IPS-15b (cell line): ENCODE results near the gene COBL.

Experiments used
- H3K27me3 ChIP-seq: one replicate; pipeline ENCODE4 v1.6.1; 2013; ENCODE audit warnings: low read length; ENCODE audit not compliant: control insufficient read depth, insufficient read depth
- H3K36me3 ChIP-seq: one replicate; pipeline ENCODE4 v1.6.1; 2013; ENCODE audit warnings: low read length; ENCODE audit not compliant: control insufficient read depth, insufficient read depth
- H3K4me1 ChIP-seq: one replicate; pipeline ENCODE4 v1.6.1; 2013; ENCODE audit warnings: mild to moderate bottlenecking, low read length; ENCODE audit not compliant: control insufficient read depth, insufficient read depth
- H3K4me3 ChIP-seq: one replicate; pipeline ENCODE4 v1.5.1; 2013; ENCODE audit warnings: low read depth, low read length
- H3K9ac ChIP-seq: one replicate; pipeline ENCODE4 v1.6.1; 2013; ENCODE audit warnings: low read depth, mild to moderate bottlenecking, low read length
- H3K9me3 ChIP-seq: one replicate; pipeline ENCODE4 v1.6.1; 2013; ENCODE audit warnings: mild to moderate bottlenecking, low read length; ENCODE audit not compliant: control insufficient read depth, insufficient read depth

Gene COBL

GRCh38 chr7:51312951-51313737, 3.5 kb downstream of the COBL start:
- Histone ChIP-seq H3K27me3 (peaks cover 3% of the 10 kb centered on the region), H3K4me3 (no peak overlapping the region), H3K36me3 (no peaks in the 10 kb centered on the region), H3K9ac (no peak overlapping the region), H3K4me1 (peaks cover 21% of the 10 kb centered on the region), H3K9me3 (no peaks in the 10 kb centered on the region)

DNA sequence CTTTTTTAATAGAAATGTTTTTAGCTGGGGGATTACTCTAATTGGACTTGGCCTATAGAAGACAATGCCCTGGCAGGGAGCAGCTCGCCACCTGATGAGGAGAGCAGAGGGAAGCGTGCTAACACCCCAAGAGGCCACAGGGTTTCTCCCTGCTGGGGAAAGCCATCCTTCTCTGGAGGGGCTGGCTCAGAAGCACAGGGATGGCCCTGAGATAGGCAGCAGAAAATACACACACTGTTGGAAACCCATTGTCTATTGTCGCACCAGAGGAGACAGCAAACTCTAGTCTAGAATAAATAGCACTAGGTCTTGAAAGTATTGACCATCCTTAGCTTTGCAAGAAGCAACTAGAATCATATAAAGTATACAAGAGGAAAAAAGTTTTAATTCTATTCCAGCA, 5.4 kb downstream of the COBL start:
- Histone ChIP-seq H3K9ac (no peak overlapping the region), H3K9me3 (no peaks in the 10 kb centered on the region), H3K36me3 (no peaks in the 10 kb centered on the region), H3K4me1 (peaks cover 26% of the 10 kb centered on the region), H3K27me3 (no peaks in the 10 kb centered on the region), H3K4me3 (no peak overlapping the region)

GRCh38 chr7:51310131-51310583, 6.5 kb downstream of the COBL start:
- no peak overlapping the region for H3K9ac ChIP-seq
- no peaks in the 10 kb centered on the region for H3K36me3 ChIP-seq

GRCh38 chr7:51309361-51310130, 7.1 kb downstream of the COBL start:
- Histone ChIP-seq H3K9me3 (no peaks in the 10 kb centered on the region), H3K27me3 (no peaks in the 10 kb centered on the region), H3K4me3 (no peak overlapping the region), H3K4me1 (peaks cover 25% of the 10 kb centered on the region), H3K9ac (no peak overlapping the region), H3K36me3 (no peaks in the 10 kb centered on the region)

More at GRCh38 chr7:51310131-51310583, 6.5 kb downstream of the COBL start:
- Histone ChIP-seq H3K4me3 (no peak overlapping the region), H3K9me3 (no peaks in the 10 kb centered on the region), H3K4me1 (peaks cover 29% of the 10 kb centered on the region), H3K27me3 (no peaks in the 10 kb centered on the region)

DNA sequence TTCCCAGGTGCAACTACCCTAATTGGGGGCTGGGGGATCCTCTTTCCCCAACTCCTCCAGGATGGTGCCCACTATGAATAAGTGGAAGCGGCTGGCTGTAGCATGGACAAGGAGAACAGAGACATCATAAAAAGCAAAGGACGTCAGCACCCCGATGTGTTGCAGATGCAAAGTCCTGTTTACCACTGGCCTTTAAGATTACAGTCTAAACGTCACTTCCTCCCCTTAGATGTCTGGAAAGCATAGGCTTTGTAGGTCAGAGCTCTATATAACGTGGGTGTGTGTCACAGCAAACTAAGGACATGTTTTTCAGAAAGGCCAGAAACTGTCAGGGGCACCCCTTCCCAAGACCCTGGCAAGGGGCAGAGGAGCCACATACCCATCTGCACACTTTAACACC, 7.9 kb downstream of the COBL start:
- H3K36me3 ChIP-seq = no peaks in the 10 kb centered on the region
- H3K9me3 ChIP-seq = no peaks in the 10 kb centered on the region
- no peak overlapping the region for H3K9ac ChIP-seq
- no peaks in the 10 kb centered on the region for H3K27me3 ChIP-seq
- H3K4me1 ChIP-seq = peaks cover 19% of the 10 kb centered on the region
- no peak overlapping the region for H3K4me3 ChIP-seq

- Histone ChIP-seq H3K4me3 (no peak overlapping the region), H3K4me1 (peaks cover 18% of the 10 kb centered on the region), H3K9ac (no peak overlapping the region), H3K9me3 (no peaks in the 10 kb centered on the region), H3K36me3 (no peaks in the 10 kb centered on the region), H3K27me3 (no peaks in the 10 kb centered on the region)
Measured at GRCh38 chr7:51308265-51308664, 8.3 kb downstream of the COBL start.

DNA sequence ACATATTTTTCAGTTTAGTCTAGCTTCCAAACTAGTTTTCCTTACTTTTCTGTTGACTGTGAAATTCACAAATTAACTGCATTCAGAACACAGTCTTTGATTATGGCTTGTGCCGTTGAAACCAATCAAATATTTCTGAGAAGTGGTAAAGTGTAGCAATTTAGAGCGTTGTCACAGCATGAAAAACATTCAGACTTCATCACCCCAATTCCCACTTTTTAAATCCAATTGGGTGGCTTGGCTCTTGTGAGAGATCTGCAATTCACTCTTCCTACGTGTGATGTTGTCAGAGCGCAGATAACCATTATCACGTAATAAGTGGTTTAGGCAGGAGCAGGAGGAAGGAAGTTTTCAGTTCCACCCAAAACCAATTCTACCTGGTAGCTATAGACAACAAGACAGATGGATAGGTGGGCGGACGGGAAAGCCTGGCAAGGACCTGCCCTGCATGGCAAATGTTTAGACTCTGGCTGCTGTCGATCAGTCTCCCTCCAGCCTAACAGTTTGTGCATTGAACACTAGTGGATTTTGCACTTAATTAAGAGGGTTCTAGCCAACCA, 8.9 kb downstream of the COBL start:
- no peaks in the 10 kb centered on the region for H3K27me3 ChIP-seq
- peaks cover 18% of the 10 kb centered on the region for H3K4me1 ChIP-seq
- no peaks in the 10 kb centered on the region for H3K9me3 ChIP-seq
- H3K4me3 ChIP-seq = no peak overlapping the region
- H3K36me3 ChIP-seq = no peaks in the 10 kb centered on the region
- no peak overlapping the region for H3K9ac ChIP-seq

DNA sequence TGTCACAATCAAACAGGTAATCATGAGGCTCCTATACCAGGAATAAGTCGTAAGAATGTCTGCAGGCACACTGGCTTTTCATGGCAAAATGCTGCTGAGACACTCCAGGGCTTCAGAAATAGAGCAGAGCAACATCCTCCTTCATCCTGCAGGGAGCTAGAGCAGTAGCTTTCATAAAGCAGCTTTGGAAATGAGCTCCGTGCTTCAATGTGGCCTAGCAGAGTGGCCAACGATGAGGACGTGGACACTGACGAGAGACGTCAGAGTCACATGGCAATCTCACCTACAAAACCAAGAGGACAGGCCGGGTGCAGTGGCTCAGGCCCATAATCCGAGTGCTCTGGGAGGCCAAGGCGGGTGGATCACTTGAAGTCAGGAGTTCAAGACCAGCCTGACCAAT, 9.8 kb downstream of the COBL start:
- no peaks in the 10 kb centered on the region for H3K36me3 ChIP-seq
- H3K9ac ChIP-seq = no peak overlapping the region
- H3K27me3 ChIP-seq = no peaks in the 10 kb centered on the region
- H3K4me3 ChIP-seq = no peak overlapping the region
- peaks cover 18% of the 10 kb centered on the region for H3K4me1 ChIP-seq
- H3K9me3 ChIP-seq = no peaks in the 10 kb centered on the region

- no peaks in the 10 kb centered on the region for H3K36me3 ChIP-seq
- H3K4me1 ChIP-seq = peaks cover 15% of the 10 kb centered on the region
Measured at GRCh38 chr7:51304729-51305128, 11.9 kb downstream of the COBL start.

DNA sequence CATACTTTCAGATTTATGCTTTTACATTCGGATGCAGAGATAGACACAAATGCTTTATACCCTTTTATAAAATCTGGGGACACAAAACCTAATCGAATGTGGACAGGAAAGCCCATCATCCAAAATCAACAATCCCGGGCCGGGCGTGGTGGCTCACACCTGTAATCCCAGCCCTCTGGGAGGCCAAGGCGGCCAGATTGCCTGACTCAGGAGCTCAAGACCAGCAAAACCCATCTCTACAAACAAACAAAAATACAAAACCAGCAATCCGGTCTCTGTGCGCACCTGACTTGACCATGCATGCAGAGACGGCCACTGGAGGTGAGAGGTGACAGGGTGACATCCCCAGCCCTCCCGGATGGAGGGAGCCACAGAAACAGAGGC, 13.5 kb downstream of the COBL start:
- Histone ChIP-seq H3K36me3 (no peaks in the 10 kb centered on the region), H3K4me3 (no peak overlapping the region), H3K4me1 (peaks cover 10% of the 10 kb centered on the region), H3K9me3 (no peaks in the 10 kb centered on the region), H3K27me3 (no peaks in the 10 kb centered on the region), H3K9ac (no peak overlapping the region)

More at GRCh38 chr7:51304729-51305128, 11.9 kb downstream of the COBL start:
- no peak overlapping the region for H3K9ac ChIP-seq
- no peaks in the 10 kb centered on the region for H3K27me3 ChIP-seq
- H3K9me3 ChIP-seq = no peaks in the 10 kb centered on the region
- no peak overlapping the region for H3K4me3 ChIP-seq

GRCh38 chr7:51301806-51302205, 14.8 kb downstream of the COBL start:
- Histone ChIP-seq H3K4me3 (no peak overlapping the region), H3K36me3 (no peaks in the 10 kb centered on the region), H3K27me3 (no peaks in the 10 kb centered on the region), H3K9me3 (no peaks in the 10 kb centered on the region), H3K9ac (no peak overlapping the region), H3K4me1 (peaks cover 9% of the 10 kb centered on the region)
